G401 (cell line): Measurements from ENCODE around the gene PNISR. TPM values are rescaled to one million over a fixed set of nuclear protein-coding genes. Genes with fewer than 3 reads are reported as not detected.
A peak's percentile ranks its signal among the peaks of the same experiment; 100 is the strongest.

Experiments used
- DNase-seq: peaks from one replicate; pipeline ENCODE4 v3.0.0-alpha.2; 2015; ENCODE audit warnings: low spot score
- in situ Hi-C: cut with HindIII; loops from 2 replicates; pipeline ENCODE4 v1.10.0; 2016; ENCODE audit warnings: low sequenced_read_pairs, mixed read lengths
- total RNA-seq: library from RNA; depleted of rRNA; stranded (reverse); fragments of >200 nt; shearing (Covaris generic); gene quantifications from 2 replicates; pipeline ENCODE4 v1.2.3, GENCODE V29; 2014

PNISR gene
- total RNA-seq, 1 experiment from 2014 or later = 29.3 TPM

GRCh38 chr6:99412065-99412464 is 13.0 kb downstream of the PNISR start:
- peak; percentile 29 for DNase-seq

GRCh38 chr6:99409672-99410071 is 15.4 kb downstream of the PNISR start:
- in situ Hi-C loops = no loop called here

More at GRCh38 chr6:99412065-99412464, 13.0 kb downstream of the PNISR start:
- in situ Hi-C loops = no loop called here

GRCh38 chr6:99407076-99407475 is 18.0 kb downstream of the PNISR start:
- in situ Hi-C loops = no loop called here

More at GRCh38 chr6:99409672-99410071, 15.4 kb downstream of the PNISR start:
- no peak for DNase-seq

GRCh38 chr6:99402448-99402847 is 22.7 kb downstream of the PNISR start:
- in situ Hi-C loops = no loop called here
- DNase-seq = no peak

More at GRCh38 chr6:99407076-99407475, 18.0 kb downstream of the PNISR start:
- DNase-seq = no peak

- in situ Hi-C loops = no loop called here
These were observed 27.8 kb downstream of the PNISR start for GRCh38 chr6:99397287-99397686.

GRCh38 chr6:99393698-99394531 is 31.2 kb downstream of the PNISR start, which contains the start of gene COQ3:
Gene COQ3, minus strand, starts transcription at chr6:99394195. Its CDS starts 16 bp downstream, at chr6:99394179.
- peak; percentile 72 for DNase-seq
- in situ Hi-C loops = no loop called here

More at GRCh38 chr6:99397287-99397686, 27.8 kb downstream of the PNISR start:
- no peak for DNase-seq

GRCh38 chr6:99393366-99393697 is 31.8 kb downstream of the PNISR start:
- no peak for DNase-seq
- in situ Hi-C loops = no loop called here

- DNase-seq = no peak
- in situ Hi-C loops = no loop called here
These were observed 34.2 kb downstream of the PNISR start for GRCh38 chr6:99390896-99391295.

GRCh38 chr6:99384507-99384906 is 40.6 kb downstream of the PNISR start:
- in situ Hi-C loops = no loop called here

GRCh38 chr6:99378636-99379035 is 46.5 kb downstream of the PNISR start:
- DNase-seq = no peak
- in situ Hi-C loops = no loop called here

More at GRCh38 chr6:99384507-99384906, 40.6 kb downstream of the PNISR start:
- DNase-seq = no peak

GRCh38 chr6:99369533-99369932 is 55.6 kb downstream of the PNISR start:
- DNase-seq = no peak
- in situ Hi-C loops = no loop called here

- in situ Hi-C loops = no loop called here
- no peak for DNase-seq
These were observed 58.3 kb downstream of the PNISR start for GRCh38 chr6:99366852-99367251.

- in situ Hi-C loops = no loop called here
- no peak for DNase-seq
These were observed 61.1 kb downstream of the PNISR start for GRCh38 chr6:99364026-99364425.

- in situ Hi-C loops = no loop called here
- no peak for DNase-seq
These were observed 62.3 kb downstream of the PNISR start for GRCh38 chr6:99362678-99363268.

GRCh38 chr6:99359800-99360199 is 65.3 kb downstream of the PNISR start:
- in situ Hi-C loops = no loop called here
- no peak for DNase-seq

- in situ Hi-C loops = no loop called here
- DNase-seq = no peak
These were observed 68.5 kb downstream of the PNISR start for GRCh38 chr6:99356641-99357040.

GRCh38 chr6:99354983-99355382 is 70.1 kb downstream of the PNISR start:
- in situ Hi-C loops = no loop called here
- no peak for DNase-seq

GRCh38 chr6:99353126-99353525 is 72.0 kb downstream of the PNISR start:
- in situ Hi-C loops = no loop called here
- no peak for DNase-seq

- DNase-seq = peak; percentile 35
- in situ Hi-C loops = no loop called here
These were observed 74.5 kb downstream of the PNISR start for GRCh38 chr6:99350573-99350972.
